GM19328 (cell line): Measurements from ENCODE around the gene CSN1S1.

Source experiments
- ATAC-seq: cut with Tn5 transposase; IDR thresholded peaks from one replicate; pipeline ENCODE4 v1.9.1; 2021; ENCODE audit warnings: mild to moderate bottlenecking, moderate library complexity; ENCODE audit not compliant: unreplicated experiment

The CSN1S1 gene

DNA sequence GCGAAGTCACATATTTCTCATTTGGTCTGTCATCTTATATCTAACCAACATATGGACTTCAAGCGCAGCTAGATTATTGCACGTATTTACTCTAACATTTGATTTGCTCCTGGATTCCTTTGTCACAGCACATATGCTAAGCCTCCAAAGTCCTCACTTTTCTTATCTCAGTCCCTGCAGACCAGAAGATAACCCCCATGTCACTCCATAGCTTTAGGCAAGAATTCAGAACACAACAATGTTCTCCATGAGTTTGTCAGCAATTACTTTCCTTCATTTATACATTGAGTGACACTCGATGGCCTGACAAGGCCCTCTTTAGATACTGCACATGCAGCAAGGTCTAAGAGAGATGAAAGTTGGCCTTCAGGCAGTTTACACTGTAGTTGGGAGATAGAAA lies 60.1 kb downstream of the CSN1S1 start:
- no peak for ATAC-seq

- no peak for ATAC-seq
Measured at GRCh38 chr4:69994782-69995181, 63.9 kb downstream of the CSN1S1 start.

DNA sequence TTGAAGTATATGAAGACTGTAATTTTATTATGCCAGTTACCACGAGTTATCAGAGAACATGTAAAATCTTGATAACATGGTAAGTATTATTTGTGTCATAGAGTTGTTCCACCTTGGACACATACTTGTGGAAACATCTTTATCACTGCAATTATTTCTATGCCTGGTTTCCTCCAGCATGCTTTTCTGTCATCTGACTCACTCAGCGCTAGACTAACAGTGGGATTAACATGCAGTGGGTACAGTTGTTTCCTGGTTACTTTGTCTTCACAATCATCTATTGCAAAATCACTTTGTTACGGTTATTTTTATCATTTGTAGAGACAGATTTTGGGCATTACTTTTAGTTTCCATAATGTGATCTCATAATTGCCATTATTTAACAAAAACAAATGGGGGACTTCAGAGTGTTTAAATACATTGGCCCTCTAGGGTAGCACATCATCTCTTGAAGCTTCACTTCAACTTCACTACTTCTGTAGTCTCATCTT lies 64.7 kb downstream of the CSN1S1 start, which contains the start of gene STATH:
STATH (plus strand) TSS at position 441 of the 491 bp plus-strand sequence. CDS start 2,472 bp downstream, outside the sequence.
- no peak for ATAC-seq
